Measurements from ENCODE around the gene BIN1. TPM values are rescaled to one million over a fixed set of nuclear protein-coding genes. Genes with fewer than 3 reads are reported as not detected.

Gene BIN1
- total RNA-seq, 1 experiment from 2014 or later, result 58.9 TPM

DNA sequence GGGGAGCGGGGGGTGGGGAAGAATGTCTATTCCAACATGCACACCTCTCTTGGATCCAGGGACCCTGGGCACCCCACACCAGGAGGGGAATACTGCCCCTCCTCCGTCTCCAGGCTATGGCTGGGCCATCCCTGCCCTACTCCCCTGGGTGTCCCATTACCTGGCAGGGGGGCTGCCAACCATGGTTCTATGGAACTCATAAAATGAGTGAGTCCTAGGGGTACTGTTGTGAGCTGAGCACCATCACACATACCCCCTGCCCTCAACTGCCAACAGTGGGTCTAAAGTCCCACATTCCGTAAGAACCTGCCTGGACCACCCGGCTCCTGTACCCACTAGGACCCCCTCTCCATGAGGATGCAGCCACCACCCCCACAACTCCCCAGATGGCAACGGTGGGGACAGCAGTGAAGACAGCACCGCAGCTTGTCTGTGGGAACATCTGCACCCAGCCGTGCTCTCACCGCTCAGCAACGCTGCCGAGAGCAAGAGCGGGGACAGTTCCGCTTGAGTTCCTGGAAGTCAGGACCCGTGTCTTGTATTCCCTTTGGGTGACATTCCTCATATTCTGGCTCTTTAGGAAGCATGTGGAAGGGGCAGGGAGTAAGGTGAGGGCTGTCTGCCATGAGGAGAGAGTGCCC, 41.5 kb downstream of the BIN1 start:
- H3F3A ChIP-seq (ENCODE audit: low read length, unreplicated experiment), result no peaks in the 10 kb centered on the region
- DNase-seq (no peak), ATAC-seq (no peak)
- H3K27ac ChIP-seq (ENCODE audit: low read length), result peak overlapping the region; percentile 74
- no peaks in the 10 kb centered on the region for H4K20me1 ChIP-seq (ENCODE audit: low read length)
- H3K36me3 ChIP-seq (ENCODE audit: low read depth, low read length), result peaks cover 8% of the 10 kb centered on the region; the same call in 1 of the 2 replicates
- BruUV-seq (replicated peaks), result no TSS peak
- H3K4me2 ChIP-seq (ENCODE audit: low read length), result peak overlapping the region; percentile 73
- TF ChIP-seq EZH2 (IDR thresholded peaks at IDR 0.05; ENCODE audit: low read length, unreplicated experiment) (no peak), EZH2phosphoT487 (IDR thresholded peaks at IDR 0.05; ENCODE audit: borderline replicate concordance, low read length) (no peak)
- TF ChIP-seq, protein P1, sequence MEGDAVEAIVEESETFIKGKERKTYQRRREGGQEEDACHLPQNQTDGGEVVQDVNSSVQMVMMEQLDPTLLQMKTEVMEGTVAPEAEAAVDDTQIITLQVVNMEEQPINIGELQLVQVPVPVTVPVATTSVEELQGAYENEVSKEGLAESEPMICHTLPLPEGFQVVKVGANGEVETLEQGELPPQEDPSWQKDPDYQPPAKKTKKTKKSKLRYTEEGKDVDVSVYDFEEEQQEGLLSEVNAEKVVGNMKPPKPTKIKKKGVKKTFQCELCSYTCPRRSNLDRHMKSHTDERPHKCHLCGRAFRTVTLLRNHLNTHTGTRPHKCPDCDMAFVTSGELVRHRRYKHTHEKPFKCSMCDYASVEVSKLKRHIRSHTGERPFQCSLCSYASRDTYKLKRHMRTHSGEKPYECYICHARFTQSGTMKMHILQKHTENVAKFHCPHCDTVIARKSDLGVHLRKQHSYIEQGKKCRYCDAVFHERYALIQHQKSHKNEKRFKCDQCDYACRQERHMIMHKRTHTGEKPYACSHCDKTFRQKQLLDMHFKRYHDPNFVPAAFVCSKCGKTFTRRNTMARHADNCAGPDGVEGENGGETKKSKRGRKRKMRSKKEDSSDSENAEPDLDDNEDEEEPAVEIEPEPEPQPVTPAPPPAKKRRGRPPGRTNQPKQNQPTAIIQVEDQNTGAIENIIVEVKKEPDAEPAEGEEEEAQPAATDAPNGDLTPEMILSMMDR (conservative IDR thresholded peaks at IDR 0.05; ENCODE audit: low read depth, low read length), result no peak
- no peaks in the 10 kb centered on the region for H3K9me2 ChIP-seq (replicated peaks; ENCODE audit: low read length)
- intact Hi-C loops (cut with micrococcal nuclease), result loop anchor here (2.0 kb wide), 1 partner anchor 41 kb away; the partner anchor contains the start of gene BIN1
- H3K9ac ChIP-seq (ENCODE audit: low read length), result peak overlapping the region; percentile 46
- ChIA-PET CTCF (interaction anchor here (0.6 to 1.1 kb wide), 5 partner anchors 9 to 132 kb away, joined by 3 to 7 read pairs (median 7); no protein-coding TSS in a partner anchor), POLR2A (ENCODE audit: unreplicated experiment) (no interaction called here)
- peak overlapping the region; percentile 28; the same call in 1 of the 2 replicates for H2AFZ ChIP-seq (ENCODE audit: low read length)
- peaks cover 18% of the 10 kb centered on the region for H3K4me1 ChIP-seq (ENCODE audit: insufficient read depth, low read length)
- H3K79me2 ChIP-seq (ENCODE audit: low read length), result no peaks in the 10 kb centered on the region
- H3K27me3 ChIP-seq (ENCODE audit: low read length), result no peaks in the 10 kb centered on the region
- H3K9me3 ChIP-seq (ENCODE audit: low read length), result no peaks in the 10 kb centered on the region
- H3K4me3 ChIP-seq (ENCODE audit: low read length), result peak overlapping the region; percentile 32; the same call in 1 of the 2 replicates

DNA sequence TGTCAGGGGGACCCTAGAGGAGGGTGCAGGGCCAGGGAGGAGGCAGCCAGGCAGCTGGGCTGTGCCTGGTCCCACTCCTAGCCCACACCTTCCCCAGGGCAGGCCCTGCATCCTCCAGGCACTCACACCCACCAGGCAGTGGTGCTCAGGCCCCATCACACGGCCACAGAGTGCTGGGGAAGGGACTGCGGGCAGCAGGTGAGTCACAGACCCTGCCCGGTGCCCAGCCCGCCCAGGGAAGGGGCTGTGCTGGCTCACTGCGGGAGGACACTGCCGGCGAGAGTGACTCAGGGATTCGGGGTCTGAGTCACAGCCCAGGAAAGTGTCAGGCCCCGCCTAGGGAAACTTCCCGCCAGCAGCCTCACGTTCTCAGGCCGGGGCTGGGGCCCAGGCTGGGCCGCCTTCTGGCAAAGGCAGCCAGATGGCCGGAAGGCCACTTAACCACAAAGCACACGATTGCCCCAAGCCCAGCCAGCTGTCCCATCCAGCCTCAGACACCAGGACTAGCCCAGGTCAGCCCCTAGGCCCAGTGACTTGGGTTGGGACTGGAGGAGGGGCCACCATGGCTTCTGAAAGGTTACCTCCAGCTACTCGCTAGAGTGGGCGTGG, 42.2 kb downstream of the BIN1 start:
- no peaks in the 10 kb centered on the region for H3K27me3 ChIP-seq (ENCODE audit: low read length)
- H4K20me1 ChIP-seq (ENCODE audit: low read length), result no peaks in the 10 kb centered on the region
- ATAC-seq, result peak; percentile 97
- no TSS peak for BruUV-seq (replicated peaks)
- TF ChIP-seq EZH2 (IDR thresholded peaks at IDR 0.05; ENCODE audit: low read length, unreplicated experiment) (no peak), EZH2phosphoT487 (IDR thresholded peaks at IDR 0.05; ENCODE audit: borderline replicate concordance, low read length) (peak; percentile 97)
- TF ChIP-seq, protein P1 (conservative IDR thresholded peaks at IDR 0.05; ENCODE audit: low read depth, low read length), result peak; percentile 47
- H3K79me2 ChIP-seq (ENCODE audit: low read length), result no peaks in the 10 kb centered on the region
- H3K36me3 ChIP-seq (ENCODE audit: low read depth, low read length), result peaks cover 8% of the 10 kb centered on the region; the same call in 1 of the 2 replicates
- peak overlapping the region; percentile 37 for H2AFZ ChIP-seq (ENCODE audit: low read length)
- H3K27ac ChIP-seq (ENCODE audit: low read length), result peak overlapping the region; percentile 74
- H3K9me2 ChIP-seq (replicated peaks; ENCODE audit: low read length), result no peaks in the 10 kb centered on the region
- peak overlapping the region; percentile 32; the same call in 1 of the 2 replicates for H3K4me3 ChIP-seq (ENCODE audit: low read length)
- DNase-seq, result peak; percentile 98
- H3K4me1 ChIP-seq (ENCODE audit: insufficient read depth, low read length), result peaks cover 18% of the 10 kb centered on the region
- ChIA-PET POLR2A (ENCODE audit: unreplicated experiment) (no interaction called here), CTCF (interaction anchor here (0.6 to 1.1 kb wide), 7 partner anchors 10 to 1017 kb away, joined by 3 to 7 read pairs (median 4); no protein-coding TSS in a partner anchor)
- no peaks in the 10 kb centered on the region for H3K9me3 ChIP-seq (ENCODE audit: low read length)
- no peaks in the 10 kb centered on the region for H3F3A ChIP-seq (ENCODE audit: low read length, unreplicated experiment)
- H3K9ac ChIP-seq (ENCODE audit: low read length), result peak overlapping the region; percentile 53
- peak overlapping the region; percentile 74 for H3K4me2 ChIP-seq (ENCODE audit: low read length)
- intact Hi-C loops (cut with micrococcal nuclease), result loop anchor here (1.0 to 2.0 kb wide), 2 partner anchors 42 to 110 kb away; partner anchors contain the start of gene BIN1
